Caki2 (cell line): ENCODE results near the gene ZFYVE28. TPM values are rescaled to one million over a fixed set of nuclear protein-coding genes. Genes with fewer than 3 reads are reported as not detected.

Experiments used
- DNase-seq: peaks from one replicate; pipeline ENCODE4 v3.0.0-alpha.2; 2015; ENCODE audit warnings: low read depth
- in situ Hi-C: cut with HindIII; loops from 2 replicates; pipeline ENCODE4 v1.10.0; 2016; ENCODE audit warnings: low sequenced_read_pairs, low pct_unique_long_range_greater_than_20kb, mixed read lengths
- total RNA-seq: library from RNA; depleted of rRNA; stranded (reverse); fragments of >200 nt; shearing (Covaris generic); gene quantifications from 2 replicates; pipeline ENCODE4 v1.2.3, GENCODE V29; 2014; ENCODE audit warnings: low replicate concordance

ZFYVE28 gene
- total RNA-seq, 1 experiment from 2014 or later = 0.91 TPM

DNA sequence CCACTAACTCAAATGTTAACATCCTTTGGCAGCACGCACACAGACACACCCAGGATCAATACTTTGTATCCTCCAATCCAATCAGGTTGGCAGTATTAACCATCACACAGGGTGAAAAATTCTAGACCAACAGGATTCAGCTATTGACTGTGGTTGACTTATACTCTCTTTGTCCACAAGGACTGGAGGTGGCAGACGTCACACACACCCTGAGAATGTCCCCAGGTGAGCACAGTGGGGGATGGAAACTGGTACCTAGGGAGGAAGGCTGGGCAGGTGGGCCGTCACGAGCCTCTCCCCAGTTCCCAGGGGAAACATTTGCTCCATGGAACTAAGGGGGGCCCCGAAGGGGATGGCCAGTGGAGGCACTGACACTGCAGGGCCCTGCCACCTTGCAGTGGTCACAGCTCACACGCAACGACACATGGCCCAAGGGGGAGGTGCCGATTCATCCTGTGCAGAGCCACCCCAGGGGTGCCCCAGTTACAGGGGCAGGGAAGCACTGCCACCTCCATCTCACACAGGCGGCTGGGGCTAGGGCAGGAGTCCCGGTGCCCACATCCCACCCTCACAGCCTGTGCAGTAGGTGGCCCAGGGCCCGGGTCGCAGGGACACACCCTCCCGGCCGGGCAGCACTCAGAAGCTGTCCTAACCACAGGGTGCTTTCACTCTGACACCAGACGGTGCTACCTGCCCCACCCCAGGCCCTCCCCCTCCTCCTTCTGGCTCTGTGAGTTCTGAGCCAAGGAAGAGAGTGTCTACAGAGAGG lies 17.4 kb downstream of the ZFYVE28 start:
- no peak for DNase-seq
- in situ Hi-C loops = no loop called here

DNA sequence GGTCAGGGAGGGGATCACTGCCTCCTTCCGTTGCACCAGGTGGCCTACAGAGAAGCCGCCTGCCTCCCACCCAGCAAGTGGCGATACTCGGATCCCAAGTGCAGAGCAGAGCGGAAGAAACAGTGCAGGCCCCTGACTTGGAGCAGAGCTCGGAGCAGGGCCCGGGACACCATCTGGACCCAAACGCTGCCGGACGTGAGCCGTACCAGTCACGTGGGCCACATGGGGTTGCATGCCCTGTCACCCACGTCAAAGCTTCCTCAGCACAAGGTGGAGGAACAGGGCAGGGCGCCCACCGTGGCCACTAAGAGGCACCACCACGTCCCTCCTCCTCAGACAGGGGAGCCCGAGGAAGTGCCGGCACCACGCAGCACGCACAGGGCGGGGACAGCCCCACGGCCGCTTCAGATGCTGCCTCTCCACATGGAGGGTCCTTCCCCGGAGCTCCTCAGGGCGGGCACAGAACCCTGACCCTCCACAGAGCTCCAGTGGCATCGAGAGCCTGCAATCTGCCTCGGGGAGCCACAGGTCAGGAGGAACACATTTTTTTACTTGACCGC lies 18.7 kb downstream of the ZFYVE28 start:
- in situ Hi-C loops = no loop called here
- no peak for DNase-seq

DNA sequence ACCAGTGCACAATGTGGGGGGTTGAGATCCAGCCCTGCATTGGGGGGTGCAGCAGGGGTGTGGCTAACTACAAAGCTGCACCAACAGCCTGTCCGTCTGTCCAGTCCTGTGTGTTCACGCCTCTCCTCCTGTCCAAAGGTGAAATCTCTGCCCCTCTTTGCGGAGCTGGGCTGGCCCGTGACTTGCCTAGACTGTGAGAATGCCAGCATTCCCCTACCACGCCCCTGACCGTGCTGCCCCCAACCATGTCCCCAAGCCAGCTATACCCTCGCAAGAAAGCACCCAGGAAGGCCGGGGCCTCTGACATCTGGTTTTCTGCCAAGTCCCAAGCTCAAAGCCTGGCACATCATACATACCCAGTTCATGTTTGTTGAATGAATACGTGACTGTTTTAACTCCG lies 19.2 kb downstream of the ZFYVE28 start:
- in situ Hi-C loops = no loop called here

DNA sequence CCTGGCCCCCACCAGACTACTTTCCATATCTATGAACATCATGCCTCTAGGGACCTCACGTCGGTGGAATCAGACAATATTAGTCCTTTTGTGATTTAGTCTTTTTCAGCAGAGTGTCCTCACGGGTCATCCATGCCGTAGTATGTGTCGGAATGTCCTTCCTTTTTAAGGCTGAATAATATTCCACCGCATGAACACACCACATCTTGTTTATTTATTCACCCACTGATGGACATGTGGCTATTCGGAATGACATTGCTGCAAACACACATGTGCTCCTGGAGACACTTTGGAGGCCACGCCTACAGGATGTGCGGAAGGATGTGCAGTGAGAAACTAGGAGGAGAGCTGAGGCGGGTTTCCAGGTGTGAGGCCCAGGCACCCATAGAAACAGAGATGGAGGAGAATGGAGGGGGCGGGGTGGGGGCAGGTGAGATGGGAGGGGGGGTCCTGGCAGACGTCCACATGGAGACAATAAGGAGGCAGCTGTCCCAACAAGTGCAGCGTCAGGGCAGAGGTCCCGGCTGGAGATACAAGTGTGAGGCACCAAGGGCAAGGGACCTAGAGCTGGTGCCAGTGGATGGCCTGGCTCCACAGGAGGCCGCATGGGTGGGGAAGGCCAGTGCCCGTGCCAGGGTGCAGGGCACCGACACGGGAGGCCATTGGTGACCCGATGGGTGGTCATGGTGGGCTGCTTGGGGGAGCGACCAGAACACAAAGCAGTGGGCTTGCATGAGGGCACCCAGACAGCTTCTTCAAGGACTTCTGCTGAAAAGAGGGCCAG lies 20.7 kb downstream of the ZFYVE28 start:
- no peak for DNase-seq
- in situ Hi-C loops = no loop called here

More for the DNA sequence above, 19.2 kb downstream of the ZFYVE28 start:
- no peak for DNase-seq

DNA sequence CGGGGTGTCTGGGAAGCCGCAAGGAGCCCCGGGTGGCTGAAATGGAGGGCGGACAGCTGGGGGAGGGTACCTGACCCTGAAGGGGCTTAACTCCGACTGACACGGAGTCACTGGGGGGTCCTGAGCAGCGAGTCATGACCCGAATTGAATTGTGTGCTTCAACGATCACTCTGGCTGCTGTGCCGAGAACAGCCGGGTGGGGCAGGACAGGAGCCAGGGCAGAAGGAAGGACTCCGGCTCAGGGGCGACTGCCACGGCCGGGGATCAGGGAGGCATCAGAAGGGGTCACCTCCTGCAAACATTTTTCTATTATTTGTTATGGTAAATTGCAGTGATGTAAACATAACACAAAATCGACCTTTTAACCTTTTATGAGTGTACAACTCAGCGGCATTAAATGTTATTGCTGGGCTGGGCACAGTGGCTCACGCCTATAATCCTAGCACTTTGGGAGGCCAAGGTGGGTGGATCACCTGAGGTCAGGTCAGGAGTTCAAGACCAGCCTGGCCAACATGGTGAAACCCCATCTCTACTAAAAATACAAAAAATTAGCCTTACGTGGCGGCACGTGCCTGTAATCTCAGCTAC lies 21.6 kb downstream of the ZFYVE28 start:
- in situ Hi-C loops = no loop called here
- DNase-seq = no peak

DNA sequence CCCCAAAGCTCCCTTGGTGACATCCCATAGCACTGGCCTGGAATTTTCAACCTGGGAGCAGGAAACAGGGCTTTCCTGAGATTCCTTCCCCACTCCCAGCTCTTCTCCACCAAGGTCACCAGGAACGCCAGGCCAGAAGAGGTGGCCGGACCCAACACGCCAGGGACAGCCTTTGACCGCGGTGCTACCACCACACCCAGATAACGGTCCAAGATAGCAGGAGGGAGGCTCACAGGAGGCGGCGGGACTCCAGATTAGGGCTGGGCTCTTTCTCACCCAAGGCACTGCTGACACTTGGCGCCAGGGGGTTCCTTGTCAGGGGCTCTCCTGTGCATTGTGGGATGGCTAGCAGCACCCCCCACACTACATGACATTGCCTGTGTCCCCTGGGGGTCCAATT lies 22.9 kb downstream of the ZFYVE28 start:
- DNase-seq = no peak
- in situ Hi-C loops = no loop called here

DNA sequence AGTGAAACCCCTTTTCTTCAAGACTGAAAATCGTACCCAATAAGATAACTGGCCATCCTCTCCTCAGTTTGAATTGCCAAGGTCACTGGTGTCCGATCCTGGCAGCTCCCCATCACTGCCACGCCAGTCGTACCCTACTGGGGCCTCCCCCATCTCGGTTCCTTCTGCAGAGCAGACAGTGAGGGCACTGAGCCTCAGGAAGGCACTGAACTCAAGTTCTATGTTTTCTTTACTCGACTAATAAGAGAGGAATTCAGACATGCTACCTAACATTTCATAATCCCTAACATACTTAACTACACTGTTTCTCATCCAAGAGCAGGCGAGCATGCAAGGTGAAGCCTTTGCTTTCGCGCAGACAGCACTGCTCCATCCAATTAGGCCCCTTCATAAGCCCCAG lies 23.4 kb downstream of the ZFYVE28 start:
- in situ Hi-C loops = no loop called here
- peak; percentile 39 for DNase-seq

DNA sequence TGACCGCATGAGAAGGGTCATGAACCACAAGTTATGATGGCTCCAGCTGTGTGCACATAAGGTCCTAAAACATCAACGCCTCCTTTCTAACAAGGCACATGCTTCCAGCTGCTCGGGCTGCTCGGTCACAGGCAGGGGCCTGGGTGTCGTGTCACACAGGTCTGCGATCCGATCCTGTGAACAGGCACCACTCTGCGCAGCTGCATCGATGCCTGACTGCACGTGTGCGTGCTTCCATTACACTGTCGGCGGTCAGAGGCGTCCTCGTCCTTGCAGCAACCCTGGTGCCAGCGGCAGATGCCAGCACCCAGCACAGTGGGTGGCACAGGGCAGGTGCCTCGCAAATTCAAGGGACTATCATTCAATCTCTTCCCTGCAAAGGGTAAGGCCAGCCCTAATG lies 23.9 kb downstream of the ZFYVE28 start:
- in situ Hi-C loops = no loop called here
- DNase-seq = no peak

DNA sequence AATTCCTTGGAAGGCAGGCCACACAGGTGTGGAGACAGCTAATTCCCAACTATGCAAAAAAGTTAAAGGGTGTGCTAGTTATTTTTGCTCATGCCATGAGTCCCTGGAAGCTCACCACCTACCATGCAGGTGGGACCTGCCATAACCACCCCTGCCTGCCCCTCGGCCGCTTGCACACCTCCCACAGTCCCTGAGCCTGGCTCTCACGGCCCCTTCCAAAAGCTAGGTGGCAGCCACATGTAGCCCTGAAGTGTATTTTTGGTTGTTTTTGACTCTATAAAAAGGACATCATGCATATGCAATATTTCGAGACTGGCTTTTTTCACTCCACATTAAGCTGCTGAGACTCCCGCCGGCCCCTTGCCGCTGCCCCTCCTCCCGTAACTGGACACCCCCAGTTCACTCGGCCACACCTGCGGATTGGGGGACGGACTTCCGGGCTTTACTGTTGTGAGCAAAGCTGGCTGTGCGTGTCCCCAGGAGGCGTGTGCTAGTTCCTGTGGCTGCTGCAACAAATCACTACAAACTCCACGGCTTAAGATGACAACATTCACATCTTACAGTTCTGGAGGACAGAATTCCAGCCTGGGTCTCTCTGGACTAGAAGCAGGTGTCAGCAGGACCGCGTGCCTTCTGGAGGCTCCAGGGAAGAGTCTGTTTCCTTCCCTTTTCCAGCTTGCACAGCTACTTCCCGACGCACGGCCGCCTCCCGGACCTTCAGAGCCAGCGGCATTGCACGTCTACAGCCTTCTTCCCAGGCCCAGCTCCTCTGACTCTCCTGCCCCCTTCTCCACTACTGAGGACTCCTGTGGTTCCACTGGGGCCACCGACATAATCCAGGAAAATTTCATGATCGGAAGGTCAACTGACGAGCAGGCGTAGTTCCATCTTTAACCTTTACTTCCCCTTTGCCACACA lies 24.8 kb downstream of the ZFYVE28 start:
- no peak for DNase-seq
- in situ Hi-C loops = no loop called here

DNA sequence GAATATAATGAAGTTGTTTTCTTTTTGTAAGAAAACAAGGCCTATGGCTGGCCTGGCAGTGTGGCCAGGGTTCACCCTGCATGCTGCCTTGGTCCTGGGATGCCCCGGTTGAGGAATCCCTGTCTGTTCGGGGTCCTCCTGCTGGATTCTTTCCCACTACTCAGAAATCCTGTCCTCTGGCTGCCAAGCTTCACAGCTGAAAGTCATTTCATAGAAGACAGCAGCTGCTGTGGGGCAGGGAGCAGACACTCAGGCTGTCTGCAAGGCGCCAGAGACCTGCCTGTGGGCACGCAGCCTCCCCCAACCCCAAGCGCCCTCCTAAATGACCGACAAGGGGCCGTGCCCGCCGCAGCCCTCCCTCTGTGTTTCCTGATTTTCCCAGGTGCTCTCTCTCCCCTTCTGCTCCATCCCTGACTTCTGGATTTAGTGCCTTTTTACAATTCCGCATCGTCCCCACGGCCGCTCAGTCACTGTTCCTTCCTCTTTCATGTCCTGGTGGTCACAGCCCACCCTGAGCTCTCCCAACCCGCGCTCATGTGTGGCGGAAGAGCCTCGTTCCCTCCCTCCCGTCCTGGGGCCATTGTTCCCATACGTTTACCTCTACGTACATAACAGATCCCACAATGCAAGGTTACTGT lies 27.5 kb downstream of the ZFYVE28 start:
- in situ Hi-C loops = no loop called here

DNA sequence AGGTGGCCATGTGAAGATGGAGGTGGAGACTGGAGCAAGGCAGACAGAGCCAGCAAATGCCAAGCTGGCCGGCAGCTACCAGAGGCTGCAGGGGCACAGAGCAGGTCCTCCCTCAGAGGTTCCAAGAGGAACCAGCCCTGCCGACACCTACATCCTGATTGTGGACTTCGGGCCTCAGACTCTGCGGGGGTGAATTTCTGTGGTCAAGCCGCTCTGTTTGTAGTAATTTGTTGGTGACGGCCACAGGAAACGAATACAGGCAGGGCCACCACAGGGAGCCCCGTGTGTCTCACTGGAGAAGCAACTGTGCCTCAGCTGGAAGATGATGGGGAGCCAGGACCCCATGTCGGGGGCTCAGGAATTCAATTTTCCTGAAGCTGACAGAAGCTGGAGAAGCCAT lies 28.3 kb downstream of the ZFYVE28 start:
- DNase-seq = no peak

More for the DNA sequence above, 27.5 kb downstream of the ZFYVE28 start:
- DNase-seq = no peak

DNA sequence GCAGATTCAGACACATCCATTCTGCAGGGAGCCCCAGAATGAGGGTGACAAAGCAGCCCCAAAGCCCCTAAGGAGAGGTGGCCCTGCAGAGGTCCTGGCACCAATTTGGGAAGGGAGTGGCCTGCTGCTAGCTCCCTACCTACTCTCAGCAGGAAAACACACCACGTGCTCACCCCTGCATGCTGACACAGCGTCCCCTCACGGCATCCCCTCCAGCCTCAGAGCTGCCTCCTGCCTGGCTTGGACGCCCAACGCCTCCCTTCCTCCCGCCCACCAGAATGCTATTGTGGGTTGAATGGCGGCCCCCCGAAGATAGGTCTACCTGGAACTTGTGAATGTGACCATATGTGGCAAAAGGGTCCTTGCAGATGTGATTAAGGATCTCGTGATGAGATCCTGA lies 28.8 kb downstream of the ZFYVE28 start:
- in situ Hi-C loops = no loop called here
- DNase-seq = no peak

More for the DNA sequence above, 28.3 kb downstream of the ZFYVE28 start:
- in situ Hi-C loops = no loop called here

DNA sequence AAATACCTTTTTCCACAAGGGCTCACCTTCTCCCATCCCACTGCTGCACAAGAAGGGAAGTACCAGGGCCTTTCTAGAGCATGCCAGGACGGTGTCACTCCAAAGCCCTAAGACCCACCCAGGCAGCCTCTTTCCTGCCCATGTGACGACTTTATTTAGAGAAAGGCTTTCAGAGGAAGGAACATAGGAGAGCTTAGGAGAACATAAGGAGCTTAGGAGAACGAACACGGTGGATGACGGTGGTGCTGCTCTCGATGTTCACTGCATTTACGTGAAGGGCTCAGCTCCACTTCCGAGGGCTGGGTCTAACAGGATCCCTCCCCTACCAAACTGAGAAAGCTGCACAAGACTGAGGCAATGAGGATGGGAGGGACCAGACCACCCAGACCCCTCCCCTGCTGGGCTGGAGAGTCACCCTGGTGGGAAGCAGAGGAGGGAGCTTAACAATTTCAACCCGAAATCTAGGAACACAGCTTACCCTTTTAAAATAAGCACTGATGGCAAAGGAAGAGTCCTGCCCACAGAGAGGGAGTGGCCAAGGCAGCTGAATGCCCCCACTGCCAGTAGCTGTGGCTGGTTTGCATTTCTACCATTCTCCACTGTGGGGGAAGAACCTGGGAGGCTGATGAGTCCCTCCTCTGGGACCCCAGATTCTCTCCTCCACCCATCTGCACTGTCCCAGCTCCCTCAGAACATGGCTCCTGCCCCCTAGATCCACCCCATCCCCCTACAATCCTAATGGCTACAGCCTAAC lies 29.8 kb downstream of the ZFYVE28 start:
- in situ Hi-C loops = no loop called here
- no peak for DNase-seq

DNA sequence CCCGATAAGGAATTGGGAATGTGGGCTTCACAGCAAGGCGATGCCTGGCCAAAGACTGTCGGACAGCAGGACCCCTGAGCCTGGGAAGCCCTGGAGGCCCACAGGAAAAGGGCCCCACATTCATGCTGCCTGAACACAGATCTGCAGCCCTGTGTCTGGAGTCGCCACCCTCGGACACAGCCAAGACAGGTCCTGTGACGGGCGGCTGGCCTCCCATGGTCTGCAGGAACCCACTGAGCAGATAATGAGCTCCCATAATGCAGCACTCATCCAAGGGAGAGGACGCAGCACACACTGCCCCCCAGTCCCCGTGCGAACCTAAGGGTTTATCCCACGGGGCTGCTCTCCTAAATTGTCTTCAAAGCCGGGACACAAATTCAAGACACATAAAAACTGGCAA lies 30.6 kb downstream of the ZFYVE28 start:
- in situ Hi-C loops = no loop called here
- no peak for DNase-seq

DNA sequence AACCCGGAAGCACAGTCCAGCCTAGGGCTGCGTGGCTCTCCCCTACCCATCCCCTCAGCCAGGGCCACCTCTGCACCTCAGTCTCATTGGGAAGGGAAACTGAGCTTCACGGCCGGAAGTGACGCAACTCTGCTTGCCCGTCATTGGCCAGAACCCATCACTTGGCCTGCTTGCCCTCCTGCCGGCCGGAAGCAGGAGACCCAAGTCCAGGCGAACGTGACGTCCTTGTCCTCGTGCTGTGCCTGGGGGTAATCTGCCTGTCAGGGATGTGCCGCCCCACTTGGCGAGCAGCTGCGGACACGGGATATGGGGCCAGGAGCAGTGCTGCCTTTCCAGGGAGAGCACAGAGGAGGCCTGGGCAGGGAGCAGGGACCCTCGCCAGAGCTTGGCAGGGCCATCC lies 31.2 kb downstream of the ZFYVE28 start:
- in situ Hi-C loops = no loop called here
- DNase-seq = no peak

DNA sequence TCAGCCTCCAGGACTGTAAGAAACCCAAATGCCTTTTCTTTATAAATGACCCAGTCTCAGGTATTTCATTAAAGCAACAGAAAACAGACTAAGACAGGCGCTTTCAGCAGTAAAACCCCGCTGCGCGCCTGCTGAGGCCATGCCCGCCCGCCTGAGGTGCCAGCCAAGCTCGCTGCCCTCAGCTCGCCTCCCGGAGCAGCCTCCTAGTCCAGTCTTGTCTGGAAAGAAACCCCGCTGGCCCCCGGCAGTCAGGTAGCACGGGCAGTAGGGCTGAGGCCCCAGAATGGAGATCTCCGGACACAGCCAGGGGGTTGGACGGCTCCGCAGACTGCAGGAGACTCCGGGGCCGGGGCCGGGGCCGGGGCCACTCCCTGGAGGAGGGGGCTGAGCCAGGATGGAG lies 31.7 kb downstream of the ZFYVE28 start:
- in situ Hi-C loops = no loop called here
- no peak for DNase-seq

DNA sequence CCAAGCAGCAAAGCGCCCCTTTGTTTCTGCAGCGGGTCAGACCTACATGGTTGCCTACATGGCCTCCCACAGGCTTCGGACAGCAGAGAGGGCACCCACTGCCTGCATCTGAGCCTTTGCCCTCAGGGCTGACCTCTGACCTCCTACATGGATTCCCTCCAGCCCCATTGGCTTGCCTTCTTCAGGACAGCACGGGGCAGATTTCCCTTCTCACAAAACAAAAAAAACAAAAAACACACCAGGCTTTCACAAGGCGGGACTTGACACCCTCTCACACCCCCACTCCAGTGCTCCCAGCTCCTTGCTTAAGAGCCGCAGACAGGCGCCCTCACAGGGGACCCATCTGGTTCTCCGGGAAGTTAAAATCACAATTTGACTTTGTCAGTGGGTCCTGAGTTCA lies 32.9 kb downstream of the ZFYVE28 start:
- in situ Hi-C loops = no loop called here
- DNase-seq = no peak
